Transverse colon (tissue), 3 donors: ENCODE results near the gene TMEM237.

Source experiments
- CTCF ChIP-seq, 5 experiments: fragments of 200-600 bp in 3 of 5; fragments of 450-650 bp in 2 of 5; sonication (generic) in 3 of 5; IDR thresholded peaks; 1 replicate in 2 of 5; 2 replicates in 3 of 5; pipeline ENCODE4 v1.5.1; 2016 to 2017; ENCODE audit warnings: antibody characterized with exemption in 5 of 5, inconsistent platforms in 3 of 5, mild to moderate bottlenecking in 2 of 5, moderate library complexity in 1 of 5
- EP300 ChIP-seq: sonication (generic); formaldehyde crosslinking; IDR thresholded peaks from one replicate; pipeline ENCODE4 v1.6.1; 2017; ENCODE audit warnings: antibody characterized with exemption, low read depth
- POLR2A ChIP-seq: fragments of 450-650 bp; IDR thresholded peaks from one replicate; pipeline ENCODE4 v1.6.1; 2016; ENCODE audit warnings: antibody characterized with exemption, mild to moderate bottlenecking, moderate library complexity

DNA sequence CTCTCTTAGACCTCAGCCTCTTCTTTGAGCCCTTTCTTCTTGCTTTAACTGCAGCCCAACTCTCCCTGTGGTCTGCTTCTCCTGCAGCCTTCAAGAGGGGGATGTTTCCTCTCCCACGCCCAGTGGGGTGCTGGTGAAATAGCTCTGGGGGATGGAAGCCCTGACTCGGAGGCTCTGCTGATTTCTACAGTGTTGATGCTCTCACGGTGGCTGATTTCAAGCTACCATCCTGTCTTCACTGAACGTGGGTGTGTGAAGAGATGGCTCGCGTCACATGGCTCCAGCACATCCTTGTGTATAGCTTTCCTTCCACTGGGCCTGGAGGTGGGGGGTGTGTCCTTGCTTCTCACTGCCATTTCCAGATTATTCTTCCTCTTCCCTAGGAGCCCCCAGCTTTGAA is 35.1 kb upstream of the TMEM237 start:
- TF ChIP-seq CTCF (IDR thresholded peaks at IDR 0.05): no peak
- TF ChIP-seq POLR2A: no peak
- no peak for TF ChIP-seq EP300
